NCI-H446 treated with DMSO at 0.1 percent for 48 hours (cell line): Measurements from ENCODE around the gene MRM2.

ENCODE experiments used
- DNase-seq: peaks from one replicate; lab custom pipeline; 2025; lab: John Stamatoyannopoulos, UW

MRM2 gene

DNA sequence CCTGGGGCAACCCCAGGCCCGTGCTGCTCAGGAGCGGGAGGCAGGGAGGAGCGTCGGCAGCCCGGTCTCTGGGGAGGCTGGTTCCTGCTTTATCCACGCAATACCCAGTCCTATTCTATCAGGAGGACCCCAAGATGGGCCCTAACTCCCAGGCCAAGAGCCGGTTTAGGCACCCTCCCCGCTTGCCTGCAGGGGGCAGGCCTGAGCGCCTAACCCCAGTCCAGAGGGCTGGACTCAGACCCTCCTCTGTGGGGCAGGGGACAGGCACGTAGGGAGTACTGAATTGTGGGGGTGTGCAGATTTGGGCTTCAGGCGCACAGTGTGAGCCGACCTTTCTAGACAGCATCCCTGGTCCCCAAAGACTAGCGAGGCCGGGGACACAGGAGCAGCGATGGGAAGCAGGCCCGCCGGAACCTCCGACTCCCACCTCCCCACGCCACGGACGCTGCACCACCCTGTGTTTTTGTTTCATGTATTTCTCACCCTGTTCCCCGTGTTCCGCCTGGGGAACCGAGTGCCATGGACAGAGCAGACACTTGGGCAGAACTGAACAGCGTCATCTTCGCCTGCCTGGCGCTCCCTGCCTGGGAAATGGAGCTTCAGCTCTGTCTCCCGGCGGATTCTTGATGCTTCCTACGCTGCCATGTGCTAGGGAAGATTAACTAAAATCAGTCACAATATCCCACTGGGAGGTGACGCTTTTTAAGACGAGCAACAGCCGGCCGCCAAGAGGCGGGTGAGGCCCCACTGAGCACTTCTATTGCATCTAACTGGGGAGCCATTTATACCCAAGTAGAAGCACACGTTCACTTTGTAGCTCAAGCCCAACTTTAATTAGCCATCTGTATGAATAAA, 5.4 kb upstream of the MRM2 start:
- no peak for DNase-seq

- no peak for DNase-seq
Observed at GRCh38 chr7:2245883-2246675, 4.1 kb upstream of the MRM2 start.

DNA sequence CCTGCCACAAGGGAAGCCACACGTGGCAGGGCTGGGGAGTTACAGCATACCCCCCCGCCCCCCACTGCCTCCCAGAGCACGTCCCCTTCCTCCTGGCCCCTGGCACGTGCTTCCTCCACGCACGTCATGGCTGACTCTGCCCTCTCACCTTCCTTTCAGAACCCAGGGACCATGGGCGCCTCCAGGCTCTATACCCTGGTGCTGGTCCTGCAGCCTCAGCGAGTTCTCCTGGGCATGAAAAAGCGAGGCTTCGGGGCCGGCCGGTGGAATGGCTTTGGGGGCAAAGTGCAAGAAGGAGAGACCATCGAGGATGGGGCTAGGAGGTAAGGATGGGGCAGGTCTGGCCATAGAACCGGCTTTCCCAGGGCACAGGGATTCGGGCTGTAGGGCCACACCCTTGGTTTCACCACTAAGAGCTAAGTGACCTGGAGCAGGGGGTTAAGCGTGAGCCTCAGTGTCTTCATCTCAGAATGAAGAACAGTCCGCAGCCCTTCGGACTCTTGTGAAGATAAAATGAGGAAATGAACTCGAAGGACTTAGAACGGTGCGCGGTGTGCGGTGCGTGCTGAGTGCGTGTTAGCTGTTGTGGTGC, 2.5 kb upstream of the MRM2 start:
- DNase-seq: no peak

GRCh38 chr7:2243458-2243857, 1.5 kb upstream of the MRM2 start:
- no peak for DNase-seq

DNA sequence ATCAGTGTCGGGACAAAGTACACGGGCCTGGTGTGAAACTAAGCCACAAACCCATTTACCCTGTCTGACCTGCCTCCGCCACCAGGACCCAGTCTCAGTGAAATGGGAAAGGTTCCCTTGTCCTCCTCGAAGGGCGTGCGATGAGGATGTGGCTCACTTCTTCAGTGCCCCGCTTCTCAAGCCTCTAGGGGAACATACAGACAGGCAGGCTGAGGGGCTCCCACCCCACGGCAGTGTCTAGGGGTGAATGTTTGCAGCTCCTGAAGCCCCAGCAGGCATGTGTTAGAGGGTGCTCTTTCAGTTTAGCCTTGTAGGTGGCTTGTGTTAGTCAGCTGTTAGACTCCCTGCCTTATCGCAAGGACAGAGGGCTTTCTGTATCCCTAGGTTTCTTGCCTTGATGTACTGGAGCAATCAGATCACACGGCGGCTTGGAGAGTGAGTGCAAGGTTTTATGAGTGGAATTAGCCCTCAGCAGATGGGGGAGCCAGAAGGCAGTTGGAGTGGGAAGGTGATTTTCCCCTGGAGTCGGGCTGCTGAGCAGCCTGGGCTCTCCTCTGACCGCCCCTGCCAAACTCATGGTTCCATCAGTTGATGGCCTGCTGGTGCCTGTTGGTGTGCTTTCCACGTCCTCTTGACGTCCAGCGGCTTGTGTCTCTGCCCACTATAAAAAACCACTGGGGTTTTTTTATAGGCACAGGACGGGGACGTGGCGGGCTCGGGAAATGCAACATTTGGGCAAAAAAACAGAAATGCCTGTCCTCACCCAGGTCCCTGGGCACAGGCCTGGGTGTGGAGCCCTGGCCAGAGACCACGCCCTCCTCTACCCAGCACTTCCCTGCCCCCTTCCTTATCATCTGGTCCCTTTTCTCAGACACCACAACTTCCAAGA, 780 bp upstream of the MRM2 start:
- peak; percentile 14 for DNase-seq

- no peak for DNase-seq
Observed at GRCh38 chr7:2239242-2239641, 2.8 kb downstream of the MRM2 start.

DNA sequence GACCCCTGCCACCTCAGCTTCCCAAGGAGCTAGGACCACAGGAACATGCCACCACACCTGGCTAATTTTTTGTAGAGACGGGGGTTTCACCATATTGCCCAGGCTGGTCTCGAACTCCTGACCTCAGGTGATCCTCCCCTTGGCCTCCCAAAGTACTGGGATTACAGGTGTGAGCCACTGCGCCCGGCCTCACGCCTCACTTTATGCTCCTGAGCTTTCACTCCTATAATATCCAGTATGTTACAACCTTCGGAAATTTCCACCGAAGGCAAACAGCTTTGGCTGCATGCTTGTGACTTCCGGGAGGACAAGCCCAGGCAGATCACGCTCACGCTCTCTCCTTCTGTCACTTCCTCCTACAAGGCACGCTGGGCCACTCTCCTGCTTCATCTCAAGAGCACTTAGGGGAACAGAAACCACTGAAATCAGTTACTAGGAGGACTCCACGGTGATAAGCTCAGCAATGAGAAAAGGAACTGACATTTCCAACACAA, 4.8 kb downstream of the MRM2 start:
- no peak for DNase-seq

DNA sequence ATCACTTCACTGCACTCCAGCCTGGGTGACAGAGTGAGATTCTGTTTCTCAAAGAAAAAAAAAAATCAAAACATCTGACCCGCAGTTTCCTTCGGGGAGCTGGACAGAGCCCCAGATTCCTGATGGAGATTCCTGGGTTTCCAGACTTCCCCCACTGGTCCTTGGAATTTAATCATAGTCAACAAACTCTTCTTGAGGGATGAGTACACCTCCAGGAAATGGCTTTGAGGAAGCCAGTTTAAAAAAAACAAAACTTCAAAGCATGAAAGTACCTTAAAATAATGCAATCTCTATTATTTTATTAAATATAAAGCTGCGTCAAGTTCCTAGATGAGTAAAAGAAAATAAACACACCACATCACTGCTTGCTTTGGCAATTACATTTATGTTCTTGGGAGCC, 8.1 kb downstream of the MRM2 start:
- no peak for DNase-seq

DNA sequence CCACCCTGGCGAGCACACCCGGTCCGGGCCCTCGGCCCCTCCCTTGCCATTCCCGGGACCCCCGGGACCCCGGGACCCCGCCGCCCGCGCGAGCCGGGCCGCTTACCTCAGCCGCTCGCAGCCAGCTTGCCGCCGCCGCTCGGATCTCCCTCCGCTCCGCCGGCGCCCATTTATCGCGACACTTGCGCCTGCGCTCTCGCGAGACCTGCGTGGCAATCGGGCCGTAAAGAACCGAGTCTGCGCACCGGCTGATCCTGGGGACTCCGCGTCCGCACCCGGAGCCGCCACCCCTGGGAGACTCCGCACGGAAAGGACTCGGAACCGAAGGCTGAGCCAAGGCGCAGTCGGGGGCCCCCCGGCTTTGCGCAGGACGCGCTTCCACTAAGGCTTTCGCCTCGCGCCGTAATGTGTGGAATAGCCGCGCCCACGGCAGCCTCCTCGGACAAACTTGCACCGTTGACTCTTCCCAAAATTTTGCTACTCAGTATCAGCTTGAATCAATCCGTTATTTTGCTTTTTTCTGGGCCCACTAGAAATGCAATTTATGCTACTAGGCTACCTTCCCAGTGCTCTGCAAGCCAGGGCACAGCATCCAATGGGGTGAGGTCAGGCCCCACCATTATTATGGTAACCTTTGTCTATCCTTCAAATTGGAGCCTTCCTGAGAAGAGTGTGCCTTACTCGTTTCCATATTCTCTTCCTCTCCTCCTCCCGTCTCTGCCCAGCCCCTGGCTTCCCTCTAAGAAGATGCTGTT, 9.1 kb downstream of the MRM2 start, which contains the start of gene MAD1L1:
TSS of gene MAD1L1 (minus strand) at position 180 of the 755 bp plus-strand sequence. CDS start 2,812 bp downstream, outside the sequence.
- peak; percentile 57 for DNase-seq

- DNase-seq: no peak
Observed at GRCh38 chr7:2231992-2232765, 9.8 kb downstream of the MRM2 start.

- DNase-seq: no peak
Observed at GRCh38 chr7:2230882-2231281, 11.1 kb downstream of the MRM2 start.

DNA sequence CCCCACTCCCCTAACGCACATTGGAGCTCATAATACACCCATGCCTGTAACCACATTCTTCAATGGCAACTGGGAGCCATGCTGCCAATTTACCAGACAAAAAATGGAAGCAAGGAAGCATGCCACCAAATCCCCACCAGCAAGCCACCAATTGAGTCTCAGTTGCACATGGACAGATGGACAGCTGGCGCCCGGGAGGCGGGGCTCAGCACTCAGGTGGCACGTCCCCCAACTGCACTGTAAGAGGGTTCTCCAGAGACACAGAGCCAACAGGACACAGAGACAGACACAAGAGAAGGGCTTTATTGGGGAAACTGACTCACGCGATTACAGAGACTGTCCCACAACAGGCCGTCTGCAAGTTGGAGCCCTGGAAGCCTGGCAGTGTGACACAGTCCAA, 11.8 kb downstream of the MRM2 start:
- no peak for DNase-seq

DNA sequence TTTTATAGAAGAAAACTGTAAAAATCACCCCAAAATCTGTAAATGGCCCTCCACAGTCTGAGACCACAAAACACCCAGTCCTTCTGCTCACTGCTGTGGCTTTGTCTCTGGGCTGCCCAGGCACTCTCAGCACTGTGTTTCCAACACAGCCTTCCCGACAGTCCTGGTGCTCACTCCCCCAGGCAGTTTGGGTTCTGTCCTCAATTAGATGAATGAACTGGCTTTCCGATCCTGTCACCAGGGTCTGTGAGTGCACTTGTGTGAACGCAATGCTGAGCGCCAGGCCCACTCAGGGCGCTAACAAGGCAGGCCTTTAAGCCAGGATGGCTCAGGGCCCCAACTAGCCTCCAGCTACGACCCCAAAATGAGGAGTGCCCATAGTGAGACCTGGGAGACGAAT, 12.5 kb downstream of the MRM2 start:
- no peak for DNase-seq

- DNase-seq: no peak
Observed at GRCh38 chr7:2228921-2229320, 13.1 kb downstream of the MRM2 start.

DNA sequence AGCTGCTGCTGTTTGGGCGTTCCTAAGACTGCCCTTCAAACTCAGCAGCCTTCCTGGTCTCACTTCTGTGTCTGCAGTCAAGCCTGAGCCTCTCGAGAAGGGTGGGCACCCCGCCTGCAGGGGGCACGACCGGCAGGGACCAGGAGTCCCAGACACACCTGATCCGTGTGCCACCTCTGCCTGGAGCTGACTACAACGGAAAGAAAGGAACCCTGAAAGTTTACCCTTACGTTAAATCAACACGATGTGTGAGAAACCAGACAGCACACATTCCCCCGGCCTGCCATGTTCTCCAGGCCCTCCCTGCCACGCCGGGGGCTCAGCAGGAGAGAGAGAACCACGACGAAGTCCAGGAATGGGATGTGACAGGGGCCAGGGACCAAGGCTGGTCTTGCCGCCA, 14.3 kb downstream of the MRM2 start:
- DNase-seq: no peak

DNA sequence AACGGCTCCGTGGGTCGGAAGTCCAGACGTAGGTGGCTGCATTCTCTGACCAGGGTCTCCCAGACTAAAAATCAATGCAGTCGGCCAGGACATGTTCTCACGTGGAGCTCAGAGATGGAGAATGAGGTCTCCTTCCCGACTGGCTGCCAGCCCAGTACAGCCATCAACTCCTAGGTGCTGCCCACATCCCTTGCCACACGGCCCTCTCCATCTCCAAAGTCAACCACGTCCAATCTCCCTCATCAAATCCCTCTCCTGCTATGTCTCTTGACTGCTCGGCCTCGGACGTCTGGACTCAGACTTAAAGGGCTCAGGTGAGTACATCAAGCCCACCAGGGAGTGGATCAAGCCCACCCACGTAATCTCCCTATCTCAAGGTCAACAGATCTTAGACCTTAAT, 16.2 kb downstream of the MRM2 start:
- no peak for DNase-seq

- no peak for DNase-seq
Observed at GRCh38 chr7:2225336-2225735, 16.7 kb downstream of the MRM2 start.

DNA sequence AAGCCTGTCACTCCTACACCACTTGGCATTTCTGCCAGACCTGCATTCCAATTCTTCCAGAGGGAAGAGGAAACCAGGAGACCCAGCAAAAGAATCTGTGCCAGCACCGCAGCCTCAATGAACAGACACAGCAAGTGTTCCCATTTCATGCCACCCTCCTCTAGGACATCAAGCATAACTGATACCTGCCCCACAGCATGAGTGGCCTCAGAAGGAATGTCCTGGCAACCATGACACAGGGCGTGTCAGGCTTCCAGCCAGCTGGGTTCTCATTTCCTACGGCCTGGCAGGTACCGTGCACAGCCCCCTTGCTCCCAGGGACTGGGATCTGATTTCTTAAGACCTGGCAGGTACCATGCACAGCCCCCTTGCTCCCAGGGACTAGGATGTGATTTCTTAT, 17.1 kb downstream of the MRM2 start:
- DNase-seq: no peak

- DNase-seq: no peak
Observed at GRCh38 chr7:2224491-2224928, 17.5 kb downstream of the MRM2 start.

DNA sequence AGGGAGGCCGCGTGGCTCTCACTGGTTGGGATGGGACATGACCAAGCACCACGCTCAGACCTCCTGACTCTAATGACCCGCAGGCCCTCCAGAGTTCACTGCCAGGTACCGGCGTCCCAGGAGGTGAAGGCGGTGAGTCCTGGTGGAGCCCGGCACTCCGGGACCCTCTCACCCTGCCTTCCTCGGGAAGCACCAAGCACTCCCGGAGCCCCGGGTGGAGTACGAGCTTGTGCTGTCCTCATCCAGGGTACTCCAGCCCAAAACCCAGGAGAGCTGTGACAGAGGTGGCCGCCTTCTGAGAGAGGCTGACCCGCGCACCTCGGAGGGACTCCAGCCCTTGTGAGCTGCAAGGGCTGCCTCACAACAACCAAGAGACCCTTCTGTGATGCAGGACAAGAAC, 18.7 kb downstream of the MRM2 start:
- DNase-seq: no peak
